Tibial nerve (tissue), 3 donors: ENCODE measurements around the gene MAPKAP1.

ENCODE experiments used
- POLR2A ChIP-seq, 2 donors: fragments of 450-650 bp; IDR thresholded peaks; one replicate each; pipeline ENCODE4 v1.6.1; 2017; ENCODE audit warnings: antibody characterized with exemption in 2 of 2, mild to moderate bottlenecking in 2 of 2, moderate library complexity in 2 of 2
- TF ChIP-seq, protein P1 (sequence below), 5 experiments: fragments of 200-600 bp in 3 of 5; fragments of 450-650 bp in 2 of 5; sonication (generic) in 3 of 5; IDR thresholded peaks; one replicate each; pipeline ENCODE4 v1.5.1; 2016 to 2019; ENCODE audit warnings: antibody characterized with exemption in 5 of 5, mild to moderate bottlenecking in 3 of 5, moderate library complexity in 2 of 5

DNA sequence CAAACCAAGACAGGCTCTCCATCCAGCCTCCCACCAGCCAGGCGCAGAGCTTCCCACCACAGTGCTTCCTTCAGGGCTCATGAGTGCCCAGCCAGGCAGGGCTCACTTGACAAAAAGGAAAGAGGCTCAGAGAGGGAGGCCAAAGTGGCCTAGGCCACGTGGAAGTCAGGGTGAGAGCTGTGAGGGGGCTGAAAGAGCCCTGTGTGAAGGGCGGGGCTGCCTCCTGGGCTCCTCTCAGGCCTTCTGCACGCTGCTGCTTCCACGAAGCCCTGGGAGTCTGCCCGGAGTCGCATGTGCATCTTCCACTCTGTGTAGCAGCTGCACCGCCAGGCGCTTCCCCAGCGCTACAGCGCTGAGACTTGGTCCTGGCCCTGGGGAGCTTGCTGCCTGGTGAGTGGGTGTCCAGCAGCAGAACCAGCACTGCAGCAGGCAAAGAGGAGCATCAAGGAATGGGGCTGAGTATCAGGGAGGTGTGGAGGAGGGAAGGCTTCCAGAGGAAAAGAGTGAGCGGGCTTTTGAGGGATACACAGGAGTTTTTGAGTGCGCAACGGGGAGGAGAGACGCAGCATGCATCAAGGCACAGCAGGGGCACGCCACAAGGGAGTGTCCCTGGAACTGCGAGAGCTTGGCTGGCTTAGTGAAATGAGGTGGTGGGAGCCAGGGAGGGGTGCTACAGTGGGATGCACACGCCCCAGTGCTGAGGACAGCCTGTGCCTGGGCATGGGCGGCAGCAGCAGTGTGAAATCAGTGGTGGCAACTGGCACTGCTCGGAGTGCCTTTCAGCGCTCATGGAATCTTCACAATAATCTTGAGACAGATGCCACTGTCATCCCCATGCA lies 267.4 kb downstream of the MAPKAP1 start:
- TF ChIP-seq, protein P1, sequence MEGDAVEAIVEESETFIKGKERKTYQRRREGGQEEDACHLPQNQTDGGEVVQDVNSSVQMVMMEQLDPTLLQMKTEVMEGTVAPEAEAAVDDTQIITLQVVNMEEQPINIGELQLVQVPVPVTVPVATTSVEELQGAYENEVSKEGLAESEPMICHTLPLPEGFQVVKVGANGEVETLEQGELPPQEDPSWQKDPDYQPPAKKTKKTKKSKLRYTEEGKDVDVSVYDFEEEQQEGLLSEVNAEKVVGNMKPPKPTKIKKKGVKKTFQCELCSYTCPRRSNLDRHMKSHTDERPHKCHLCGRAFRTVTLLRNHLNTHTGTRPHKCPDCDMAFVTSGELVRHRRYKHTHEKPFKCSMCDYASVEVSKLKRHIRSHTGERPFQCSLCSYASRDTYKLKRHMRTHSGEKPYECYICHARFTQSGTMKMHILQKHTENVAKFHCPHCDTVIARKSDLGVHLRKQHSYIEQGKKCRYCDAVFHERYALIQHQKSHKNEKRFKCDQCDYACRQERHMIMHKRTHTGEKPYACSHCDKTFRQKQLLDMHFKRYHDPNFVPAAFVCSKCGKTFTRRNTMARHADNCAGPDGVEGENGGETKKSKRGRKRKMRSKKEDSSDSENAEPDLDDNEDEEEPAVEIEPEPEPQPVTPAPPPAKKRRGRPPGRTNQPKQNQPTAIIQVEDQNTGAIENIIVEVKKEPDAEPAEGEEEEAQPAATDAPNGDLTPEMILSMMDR (IDR thresholded peaks at IDR 0.05), result no peak
- no peak for TF ChIP-seq POLR2A (IDR thresholded peaks at IDR 0.05)
